Measurements from ENCODE around the gene GPR156. TPM values are rescaled to one million over a fixed set of nuclear protein-coding genes. Genes with fewer than 3 reads are reported as not detected.

GPR156 gene
- total RNA-seq, 4 donors from 2014 or later = 0.46 to 0.79 (median 0.62) TPM

GRCh38 chr3:120275618-120276017 lies 9.4 kb downstream of the GPR156 start:
- DNase-seq (ENCODE audit: low spot score) (no peak), ATAC-seq (ENCODE audit: low FRiP score) (no peak)
- TF ChIP-seq CTCF (IDR thresholded peaks at IDR 0.05) = no peak

GRCh38 chr3:120274739-120275167 lies 10.3 kb downstream of the GPR156 start:
- no peak for TF ChIP-seq CTCF (IDR thresholded peaks at IDR 0.05)
- ATAC-seq (ENCODE audit: low FRiP score) = no peak
- no peak for DNase-seq (ENCODE audit: low spot score)

- ATAC-seq (ENCODE audit: low FRiP score) = no peak
- TF ChIP-seq CTCF (IDR thresholded peaks at IDR 0.05) = no peak
- DNase-seq (ENCODE audit: low spot score) = no peak
Observed at GRCh38 chr3:120272286-120272685, 12.7 kb downstream of the GPR156 start.

- no peak for ATAC-seq (ENCODE audit: low FRiP score)
- DNase-seq (ENCODE audit: low spot score) = no peak
- no peak for TF ChIP-seq CTCF (IDR thresholded peaks at IDR 0.05)
Observed at GRCh38 chr3:120265989-120266388, 19.0 kb downstream of the GPR156 start.

- ATAC-seq (ENCODE audit: low FRiP score) (no peak), DNase-seq (ENCODE audit: low spot score) (no peak)
- no peak for TF ChIP-seq CTCF (IDR thresholded peaks at IDR 0.05)
Observed at GRCh38 chr3:120264963-120265362, 20.1 kb downstream of the GPR156 start.

- no peak for TF ChIP-seq CTCF (IDR thresholded peaks at IDR 0.05)
- ATAC-seq (ENCODE audit: low FRiP score) (no peak), DNase-seq (ENCODE audit: low spot score) (no peak)
Observed at GRCh38 chr3:120263792-120264191, 21.2 kb downstream of the GPR156 start.

GRCh38 chr3:120258009-120258408 lies 27.0 kb downstream of the GPR156 start:
- TF ChIP-seq CTCF (IDR thresholded peaks at IDR 0.05) = no peak
- ATAC-seq (ENCODE audit: low FRiP score) = no peak
- DNase-seq (ENCODE audit: low spot score) = no peak
